Measurements from ENCODE around the gene ODF2L.

DNA sequence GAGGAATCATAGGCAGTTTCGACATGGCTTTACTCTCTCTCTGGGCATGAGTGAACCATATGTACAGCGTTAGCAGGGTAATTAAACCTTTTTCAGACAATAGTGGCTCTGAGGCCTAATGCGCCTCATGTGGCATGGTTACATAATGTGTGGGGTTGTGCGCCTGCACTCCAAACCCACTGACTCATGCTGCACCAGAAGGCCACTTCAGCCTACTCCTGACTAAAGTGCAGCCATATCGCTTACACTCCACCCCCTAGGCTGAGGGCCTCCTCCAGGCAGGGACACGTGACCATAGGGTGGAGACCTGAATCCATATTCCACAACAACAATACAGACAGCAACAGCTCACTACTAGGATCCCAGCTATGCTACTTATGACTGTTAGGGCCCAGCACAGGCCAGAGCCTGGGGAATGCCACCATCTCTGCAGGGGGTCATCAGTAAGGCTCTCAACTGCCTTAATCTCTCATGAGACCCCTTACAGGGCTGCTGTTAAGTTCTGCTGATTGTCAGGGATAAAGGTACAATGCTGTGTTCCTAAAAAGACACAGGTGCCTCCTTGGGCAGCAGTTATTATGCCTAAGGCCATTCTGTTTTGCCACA lies 13.4 kb upstream of the ODF2L start:
- TF ChIP-seq, protein P1, sequence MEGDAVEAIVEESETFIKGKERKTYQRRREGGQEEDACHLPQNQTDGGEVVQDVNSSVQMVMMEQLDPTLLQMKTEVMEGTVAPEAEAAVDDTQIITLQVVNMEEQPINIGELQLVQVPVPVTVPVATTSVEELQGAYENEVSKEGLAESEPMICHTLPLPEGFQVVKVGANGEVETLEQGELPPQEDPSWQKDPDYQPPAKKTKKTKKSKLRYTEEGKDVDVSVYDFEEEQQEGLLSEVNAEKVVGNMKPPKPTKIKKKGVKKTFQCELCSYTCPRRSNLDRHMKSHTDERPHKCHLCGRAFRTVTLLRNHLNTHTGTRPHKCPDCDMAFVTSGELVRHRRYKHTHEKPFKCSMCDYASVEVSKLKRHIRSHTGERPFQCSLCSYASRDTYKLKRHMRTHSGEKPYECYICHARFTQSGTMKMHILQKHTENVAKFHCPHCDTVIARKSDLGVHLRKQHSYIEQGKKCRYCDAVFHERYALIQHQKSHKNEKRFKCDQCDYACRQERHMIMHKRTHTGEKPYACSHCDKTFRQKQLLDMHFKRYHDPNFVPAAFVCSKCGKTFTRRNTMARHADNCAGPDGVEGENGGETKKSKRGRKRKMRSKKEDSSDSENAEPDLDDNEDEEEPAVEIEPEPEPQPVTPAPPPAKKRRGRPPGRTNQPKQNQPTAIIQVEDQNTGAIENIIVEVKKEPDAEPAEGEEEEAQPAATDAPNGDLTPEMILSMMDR (IDR thresholded peaks at IDR 0.05) = no peak
- no peak for TF ChIP-seq NFE2L1 (CRISPR knock-in tag; IDR thresholded peaks at IDR 0.05)
- TF ChIP-seq, protein P2, sequence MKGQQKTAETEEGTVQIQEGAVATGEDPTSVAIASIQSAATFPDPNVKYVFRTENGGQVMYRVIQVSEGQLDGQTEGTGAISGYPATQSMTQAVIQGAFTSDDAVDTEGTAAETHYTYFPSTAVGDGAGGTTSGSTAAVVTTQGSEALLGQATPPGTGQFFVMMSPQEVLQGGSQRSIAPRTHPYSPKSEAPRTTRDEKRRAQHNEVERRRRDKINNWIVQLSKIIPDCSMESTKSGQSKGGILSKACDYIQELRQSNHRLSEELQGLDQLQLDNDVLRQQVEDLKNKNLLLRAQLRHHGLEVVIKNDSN (CRISPR knock-in tag; IDR thresholded peaks at IDR 0.05) = no peak

All from WTC11 (cell line).